Left lung (tissue), 10 donors: Measurements from ENCODE around the gene IL17B. TPM values are rescaled to one million over a fixed set of nuclear protein-coding genes. Genes with fewer than 3 reads are reported as not detected.

ENCODE experiments used
- ATAC-seq: fragments of 200-7000 bp; cut with Tn5 transposase; one replicate; pipeline ENCODE4 v1.9.1; 2020; ENCODE audit warnings: moderate library complexity
- DNase-seq, 4 donors: peaks; one replicate each; pipeline ENCODE4 v3.0.0-alpha.2; 2013 to 2020
- H3K27ac ChIP-seq, 2 donors: fragments of 200-600 bp; sonication (generic) in 1 of 2; one replicate each; pipeline versions ENCODE4 v1.5.0 to v1.8.0; 2020 to 2021
- H3K27me3 ChIP-seq, 2 donors: fragments of 200-600 bp; sonication (generic) in 1 of 2; one replicate each; pipeline versions ENCODE4 v1.5.0 to v1.8.0; 2020 to 2021
- H3K36me3 ChIP-seq, 2 donors: fragments of 200-600 bp; sonication (generic) in 1 of 2; one replicate each; pipeline versions ENCODE4 v1.5.0 to v1.8.0; 2020 to 2021
- H3K4me1 ChIP-seq, 2 donors: fragments of 200-600 bp; one replicate each; pipeline ENCODE4 v1.8.0; 2021
- H3K4me3 ChIP-seq, 2 donors: fragments of 200-600 bp; sonication (generic) in 1 of 2; one replicate each; pipeline versions ENCODE4 v1.5.0 to v1.8.0; 2020 to 2021; ENCODE audit warnings: mild to moderate bottlenecking in 1 of 2
- H3K9me3 ChIP-seq, 2 donors: fragments of 200-600 bp; sonication (generic) in 1 of 2; one replicate each; pipeline versions ENCODE4 v1.5.0 to v1.8.0; 2020 to 2021
- intact Hi-C, 2 donors: fragments of 100-400 bp; cut with DNase I; formaldehyde crosslinking; loops; one replicate each; pipeline versions ENCODE4 v1.11.2 to v1.14.2; 2022
- polyA plus RNA-seq, 6 donors: library from polyadenylated mRNA; unstranded; fragments of 120-200 nt; gene quantifications; one replicate each; pipeline ENCODE4 v1.2.1, GENCODE V29; 2013; ENCODE audit not compliant: insufficient read length in 6 of 6
- total RNA-seq, 2 donors: library from RNA; stranded (reverse); fragmentation: NEBNext Ultra II Directional; extraction: Animal tissue kit (Norgen Biotek cat#: 25700); gene quantifications; one replicate each; pipeline ENCODE4 v1.2.1, GENCODE V29; 2021
- TF ChIP-seq, protein P1 (sequence below), 2 donors: fragments of 200-600 bp; sonication (generic) in 1 of 2; IDR thresholded peaks; one replicate each; pipeline versions ENCODE4 v1.5.0 to v1.8.0; 2021; ENCODE audit warnings: antibody characterized with exemption in 2 of 2
- donor health status: DM: no; HTN: yes; CAD: no.
- donor health status: DM: no; HTN: no; CAD: no.

The IL17B gene
- total and polyA plus RNA-seq, 8 donors, result 0.42 to 1.9 (median 1.4) TPM; not detected in 1

DNA sequence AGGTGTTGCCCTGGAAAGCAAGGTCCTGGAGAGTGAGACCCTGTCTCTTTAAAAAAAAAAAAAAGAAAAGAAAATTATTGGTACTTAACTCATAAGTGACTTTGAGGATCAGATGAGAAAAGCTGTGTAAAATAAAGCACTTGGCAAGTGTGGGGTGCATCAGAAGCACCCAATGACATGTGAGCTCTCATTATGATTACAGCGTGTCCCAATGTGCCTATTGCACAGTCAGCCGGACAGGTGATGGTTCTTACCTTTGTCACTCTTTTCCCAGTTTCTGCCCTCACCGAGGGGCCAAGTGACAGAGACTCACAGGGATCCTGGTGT lies 40.4 kb upstream of the IL17B start:
- no peaks in the 10 kb centered on the region for H3K36me3 ChIP-seq
- no peaks in the 10 kb centered on the region for H3K9me3 ChIP-seq
- intact Hi-C loops, result no loop called here
- DNase-seq (no peak), ATAC-seq (no peak)
- TF ChIP-seq, protein P1, sequence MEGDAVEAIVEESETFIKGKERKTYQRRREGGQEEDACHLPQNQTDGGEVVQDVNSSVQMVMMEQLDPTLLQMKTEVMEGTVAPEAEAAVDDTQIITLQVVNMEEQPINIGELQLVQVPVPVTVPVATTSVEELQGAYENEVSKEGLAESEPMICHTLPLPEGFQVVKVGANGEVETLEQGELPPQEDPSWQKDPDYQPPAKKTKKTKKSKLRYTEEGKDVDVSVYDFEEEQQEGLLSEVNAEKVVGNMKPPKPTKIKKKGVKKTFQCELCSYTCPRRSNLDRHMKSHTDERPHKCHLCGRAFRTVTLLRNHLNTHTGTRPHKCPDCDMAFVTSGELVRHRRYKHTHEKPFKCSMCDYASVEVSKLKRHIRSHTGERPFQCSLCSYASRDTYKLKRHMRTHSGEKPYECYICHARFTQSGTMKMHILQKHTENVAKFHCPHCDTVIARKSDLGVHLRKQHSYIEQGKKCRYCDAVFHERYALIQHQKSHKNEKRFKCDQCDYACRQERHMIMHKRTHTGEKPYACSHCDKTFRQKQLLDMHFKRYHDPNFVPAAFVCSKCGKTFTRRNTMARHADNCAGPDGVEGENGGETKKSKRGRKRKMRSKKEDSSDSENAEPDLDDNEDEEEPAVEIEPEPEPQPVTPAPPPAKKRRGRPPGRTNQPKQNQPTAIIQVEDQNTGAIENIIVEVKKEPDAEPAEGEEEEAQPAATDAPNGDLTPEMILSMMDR (IDR thresholded peaks at IDR 0.05), result no peak
- H3K27ac ChIP-seq, result peak overlapping the region; percentile 13 to 53
- no peak overlapping the region for H3K4me3 ChIP-seq
- peaks cover 39 to 66% of the 10 kb centered on the region in 2 donors for H3K4me1 ChIP-seq
- no peaks in the 10 kb centered on the region for H3K27me3 ChIP-seq

DNA sequence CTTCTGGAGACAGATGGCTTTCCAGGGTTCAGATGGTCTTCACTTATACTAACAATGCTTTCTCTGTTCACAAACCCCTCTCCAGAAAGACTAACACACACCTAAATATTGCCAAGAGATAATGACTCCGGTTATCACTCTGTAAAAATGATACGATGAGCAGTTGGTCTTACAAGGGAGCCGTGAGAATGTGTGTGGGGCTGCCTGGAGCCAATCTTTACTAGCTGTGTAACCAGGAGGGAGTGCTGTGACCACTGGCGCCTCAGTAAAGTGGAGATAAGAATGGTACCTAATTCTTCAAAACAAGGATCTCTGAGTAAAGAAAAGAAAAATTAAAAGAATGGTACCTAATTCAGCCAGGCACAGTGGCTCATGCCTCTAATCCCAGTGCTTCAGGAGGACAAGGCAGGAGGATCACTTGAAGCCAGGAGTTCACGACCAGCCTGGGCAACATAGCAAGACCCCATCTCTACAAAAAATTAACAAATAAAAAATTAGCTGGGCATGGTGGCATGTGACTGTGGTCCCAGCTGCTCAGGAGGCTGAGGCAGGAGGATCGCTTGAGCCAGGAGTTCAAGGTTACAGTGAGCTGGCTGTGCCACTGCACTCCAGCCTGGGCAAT lies 39.9 kb upstream of the IL17B start:
- ATAC-seq (no peak), DNase-seq (no peak)
- no peaks in the 10 kb centered on the region for H3K36me3 ChIP-seq
- TF ChIP-seq, protein P1 (IDR thresholded peaks at IDR 0.05), result no peak
- H3K4me3 ChIP-seq, result no peak overlapping the region
- peak overlapping the region in 1 of 2 donors; percentile 13 for H3K27ac ChIP-seq
- H3K4me1 ChIP-seq, result peaks cover 39 to 63% of the 10 kb centered on the region in 2 donors
- no peaks in the 10 kb centered on the region for H3K27me3 ChIP-seq
- no peaks in the 10 kb centered on the region for H3K9me3 ChIP-seq
- intact Hi-C loops, result no loop called here

DNA sequence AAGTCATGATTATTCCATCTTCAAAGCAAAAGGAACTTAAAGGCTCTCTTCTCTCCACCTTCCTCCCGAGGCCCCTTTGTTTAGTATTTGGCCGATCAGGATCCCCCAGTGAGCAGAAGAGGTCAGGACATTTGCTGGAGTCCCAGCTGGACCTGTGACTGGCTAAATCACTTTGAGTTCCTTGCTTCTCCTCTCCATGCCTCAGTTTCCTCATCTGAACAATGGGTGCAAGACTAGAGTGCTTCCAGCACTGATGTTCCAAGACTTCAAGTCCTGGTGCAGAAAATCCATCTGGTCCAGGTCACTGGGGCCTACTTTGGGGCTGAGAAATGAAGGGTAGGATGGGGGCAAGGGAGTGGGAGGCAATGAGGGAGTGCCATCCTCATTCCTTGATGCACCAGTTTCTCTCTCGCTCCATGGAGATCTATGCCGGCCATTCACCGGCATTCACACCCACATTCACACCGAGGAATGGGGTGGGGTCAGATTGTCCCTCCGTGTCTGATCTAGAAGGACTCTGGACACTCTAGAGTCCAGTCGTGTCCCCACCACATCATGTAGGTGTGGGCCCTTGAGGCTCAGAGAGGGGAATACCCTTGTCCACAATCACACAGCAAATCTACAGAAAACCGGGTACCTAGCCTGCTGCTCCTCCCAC lies 38.7 kb upstream of the IL17B start:
- Histone ChIP-seq H3K36me3 (no peaks in the 10 kb centered on the region), H3K27ac (peak overlapping the region; percentile 41 to 46), H3K4me3 (no peak overlapping the region), H3K9me3 (no peaks in the 10 kb centered on the region), H3K4me1 (peaks cover 35 to 51% of the 10 kb centered on the region in 2 donors), H3K27me3 (no peaks in the 10 kb centered on the region)
- ATAC-seq (no peak), DNase-seq (no peak)
- TF ChIP-seq, protein P1 (IDR thresholded peaks at IDR 0.05), result no peak
- intact Hi-C loops, result no loop called here

DNA sequence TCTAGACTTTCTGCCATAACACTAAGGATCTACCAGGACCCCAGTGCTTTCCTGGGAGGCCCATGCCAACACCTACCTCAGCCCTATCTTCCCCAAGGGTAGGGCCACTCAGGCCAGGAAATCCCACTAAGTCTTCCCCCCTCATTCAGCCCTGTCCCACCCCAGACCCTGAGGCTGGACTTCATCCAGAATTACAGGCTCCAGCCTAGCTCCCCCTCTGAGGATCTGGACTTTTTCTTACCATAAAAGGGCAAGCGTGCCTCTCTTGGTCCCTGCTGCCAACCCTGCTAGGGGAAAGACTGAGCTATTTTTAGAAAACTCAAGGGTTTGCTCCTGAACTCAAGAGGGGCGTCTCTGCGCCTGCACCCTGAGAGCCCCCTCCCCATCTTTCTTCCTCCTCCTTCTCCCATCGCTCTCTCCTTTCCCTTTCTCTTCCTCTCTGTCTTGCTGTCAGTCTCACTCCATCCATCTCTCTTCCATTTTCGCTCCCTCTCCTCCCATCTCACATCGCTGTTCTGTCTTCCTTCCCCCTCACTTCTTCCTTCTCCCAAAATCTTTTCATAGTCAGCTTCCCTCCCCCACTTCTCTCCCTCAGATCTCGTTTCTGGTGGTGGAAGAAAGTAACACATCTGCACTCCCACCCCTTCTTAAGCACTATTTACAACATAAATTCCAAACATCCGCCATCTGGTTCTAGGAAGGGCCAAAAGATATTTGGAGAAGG lies 38.1 kb upstream of the IL17B start:
- H3K36me3 ChIP-seq, result no peaks in the 10 kb centered on the region
- peak; percentile 21 for ATAC-seq
- DNase-seq, result peak in 2 of 4 donors; percentile 91 to 92

More for the DNA sequence above, 38.1 kb upstream of the IL17B start:
- Histone ChIP-seq H3K9me3 (no peaks in the 10 kb centered on the region), H3K4me1 (peaks cover 30 to 44% of the 10 kb centered on the region in 2 donors), H3K27ac (peak overlapping the region; percentile 41 to 46), H3K4me3 (no peak overlapping the region), H3K27me3 (no peaks in the 10 kb centered on the region)
- TF ChIP-seq, protein P1 (IDR thresholded peaks at IDR 0.05), result no peak
- intact Hi-C loops, result no loop called here
